Measurements from ENCODE around the gene HK1.

GRCh38 chr10:69246036-69246435, 32.3 kb upstream of the HK1 start:
- TF ChIP-seq CTCF (IDR thresholded peaks at IDR 0.05; ENCODE audit: low read depth, low read length): no peak
- TF ChIP-seq EZH2phosphoT487 (IDR thresholded peaks at IDR 0.05; ENCODE audit: low read depth): no peak
